SK-N-SH (cell line): Measurements from ENCODE around the gene MLST8. TPM values are rescaled to one million over a fixed set of nuclear protein-coding genes. Genes with fewer than 3 reads are reported as not detected.

Experiments used
- CTCF ChIA-PET: fragments of 300-600, 350-600 bp; formaldehyde crosslinking; extraction: SDS; loops from one replicate; lab custom pipeline; 2021; lab: Yijun Ruan, JAX
- POLR2A ChIA-PET: fragments of 350-600 bp; sonication (Branson Sonifier 250); formaldehyde crosslinking; extraction: SDS; loops from one replicate; lab custom pipeline; 2020; ENCODE audit warnings: antibody characterized with exemption, inconsistent platforms; lab: Yijun Ruan, JAX
- DNase-seq: peaks from one replicate; pipeline ENCODE4 v3.0.0; 2012
- H2AFZ ChIP-seq: fragments of 200-600 bp; sonication (generic); 2 replicates; pipeline ENCODE4 v1.8.1; 2016; ENCODE audit warnings: antibody characterized with exemption, mild to moderate bottlenecking, low read depth
- H3F3A ChIP-seq: fragments of 200-600 bp; sonication (generic); replicated peaks from 2 replicates; pipeline ENCODE3; 2016; ENCODE audit warnings: antibody characterized with exemption, mild to moderate bottlenecking; ENCODE audit not compliant: insufficient read depth
- H3K27ac ChIP-seq, 2 experiments: fragments of 200-500 bp in 1 of 2; fragments of 200-600 bp in 1 of 2; sonication (Bioruptor generic) in 1 of 2; sonication (generic), shearing (Covaris generic) in 1 of 2; 2 replicates each; pipeline versions ENCODE4 v1.5.1 to v1.6.1; 2014 to 2016; ENCODE audit warnings: low read depth in 2 of 2, inconsistent platforms in 1 of 2, low read length in 1 of 2, mild to moderate bottlenecking in 1 of 2, mixed read lengths in 1 of 2
- H3K27me3 ChIP-seq: fragments of 200-600 bp; sonication (generic), shearing (Covaris generic); 2 replicates; pipeline ENCODE4 v1.6.1; 2016; ENCODE audit warnings: mixed run types; ENCODE audit not compliant: insufficient read depth
- H3K36me3 ChIP-seq, 2 experiments: fragments of 200-500 bp in 1 of 2; fragments of 200-600 bp in 1 of 2; sonication (Bioruptor generic) in 1 of 2; sonication (generic) in 1 of 2; replicated peaks in 1 of 2; 2 replicates each; pipeline versions ENCODE3 to v1.5.1; 2014 to 2016; ENCODE audit warnings: low read length in 1 of 2, mild to moderate bottlenecking in 1 of 2; ENCODE audit not compliant: insufficient read depth in 2 of 2, control insufficient read depth in 1 of 2
- H3K4me1 ChIP-seq, 2 experiments: fragments of 200-500 bp in 1 of 2; fragments of 200-600 bp in 1 of 2; sonication (Bioruptor generic) in 1 of 2; sonication (generic), shearing (Covaris generic) in 1 of 2; 2 replicates each; pipeline versions ENCODE4 v1.5.1 to v1.6.1; 2014 to 2016; ENCODE audit warnings: low read depth in 1 of 2, low read length in 1 of 2, mixed run types in 1 of 2; ENCODE audit not compliant: insufficient read depth in 2 of 2, control insufficient read depth in 1 of 2
- H3K4me2 ChIP-seq: fragments of 200-600 bp; sonication (generic), shearing (Covaris generic); 2 replicates; pipeline ENCODE4 v1.6.1; 2017; ENCODE audit warnings: mixed run types
- H3K4me3 ChIP-seq, 2 experiments: fragments of 200-500 bp in 1 of 2; fragments of 200-600 bp in 1 of 2; sonication (Bioruptor generic) in 1 of 2; sonication (generic), shearing (Covaris generic) in 1 of 2; 2 replicates each; pipeline versions ENCODE4 v1.5.1 to v1.8.1; 2014 to 2016; ENCODE audit warnings: low read depth in 2 of 2, inconsistent platforms in 1 of 2, low read length in 1 of 2, mild to moderate bottlenecking in 1 of 2, mixed read lengths in 1 of 2, moderate library complexity in 1 of 2
- H3K79me2 ChIP-seq: fragments of 200-600 bp; sonication (generic); 2 replicates; pipeline ENCODE4 v1.8.1; 2017; ENCODE audit warnings: mild to moderate bottlenecking; ENCODE audit not compliant: insufficient read depth
- H3K9ac ChIP-seq: fragments of 200-600 bp; sonication (generic); 2 replicates; pipeline ENCODE4 v1.6.1; 2017; ENCODE audit warnings: mixed run types
- H3K9me2 ChIP-seq: fragments of 200-600 bp; sonication (generic); 2 replicates; pipeline ENCODE4 v1.6.1; 2017; ENCODE audit warnings: mixed run types
- H3K9me3 ChIP-seq: fragments of 200-600 bp; sonication (generic); 2 replicates; pipeline ENCODE4 v1.6.1; 2017; ENCODE audit warnings: mixed run types, mild to moderate bottlenecking, moderate library complexity
- H4K20me1 ChIP-seq: fragments of 200-600 bp; sonication (generic); 2 replicates; pipeline ENCODE4 v1.6.1; 2017; ENCODE audit warnings: mild to moderate bottlenecking, mixed run types; ENCODE audit not compliant: insufficient read depth
- CTCF ChIP-seq: fragments of 200-600 bp; sonication (generic); IDR thresholded peaks from 2 replicates; pipeline ENCODE4 v1.6.1; 2017; ENCODE audit warnings: antibody characterized with exemption, mild to moderate bottlenecking, moderate library complexity
- ELF1 ChIP-seq: IDR thresholded peaks from 2 replicates; pipeline ENCODE4 v1.4.0; 2012
- EP300 ChIP-seq, 2 experiments: IDR thresholded peaks; 2 replicates each; pipeline versions ENCODE4 v1.4.0 to v1.6.1; 2012; ENCODE audit warnings: borderline replicate concordance in 1 of 2, low read depth in 1 of 2, low read length in 1 of 2
- EZH2phosphoT487 ChIP-seq: fragments of 200-600 bp; sonication (generic); IDR thresholded peaks from 2 replicates; pipeline ENCODE4 v1.6.1; 2017; ENCODE audit warnings: low read depth, mixed run types, mild to moderate bottlenecking, antibody characterized with exemption, moderate library complexity, borderline replicate concordance
- FOSL2 ChIP-seq: IDR thresholded peaks from 2 replicates; pipeline ENCODE4 v1.4.0; 2012; ENCODE audit warnings: low read depth, mild to moderate bottlenecking, moderate library complexity, borderline replicate concordance
- FOXJ3 ChIP-seq: sonication (generic); formaldehyde crosslinking; IDR thresholded peaks from 2 replicates; pipeline ENCODE4 v1.5.1; 2020; ENCODE audit warnings: mild to moderate bottlenecking, missing genetic modification reagents
- GATA2 ChIP-seq: sonication (generic); formaldehyde crosslinking; IDR thresholded peaks from 2 replicates; pipeline ENCODE4 v1.5.0; 2020; ENCODE audit warnings: mild to moderate bottlenecking, missing genetic modification reagents
- JUND ChIP-seq: IDR thresholded peaks from 2 replicates; pipeline ENCODE4 v1.4.0; 2012
- MAX ChIP-seq: IDR thresholded peaks from 2 replicates; pipeline ENCODE4 v1.4.0; 2012; ENCODE audit warnings: low read depth
- MEF2A ChIP-seq: IDR thresholded peaks from 2 replicates; pipeline ENCODE4 v1.4.0; 2012; ENCODE audit warnings: low read depth, borderline replicate concordance
- NRF1 ChIP-seq: IDR thresholded peaks from 2 replicates; pipeline ENCODE4 v1.6.1; 2012; ENCODE audit warnings: low read depth, mild to moderate bottlenecking, low read length
- PBX3 ChIP-seq: IDR thresholded peaks from 2 replicates; pipeline ENCODE4; 2012
- RAD21 ChIP-seq: IDR thresholded peaks from 2 replicates; pipeline ENCODE4 v1.6.1; 2012; ENCODE audit warnings: mild to moderate bottlenecking, low read length
- REST ChIP-seq: IDR thresholded peaks from 2 replicates; pipeline ENCODE4 v1.6.1; 2012; ENCODE audit warnings: mild to moderate bottlenecking, low read depth, low read length, moderate library complexity
- RXRA ChIP-seq: IDR thresholded peaks from 2 replicates; pipeline ENCODE4 v1.4.0; 2012; ENCODE audit warnings: low read depth, mild to moderate bottlenecking, borderline replicate concordance
- SIN3A ChIP-seq: IDR thresholded peaks from 2 replicates; pipeline ENCODE4 v1.6.1; 2012; ENCODE audit warnings: low read depth, mild to moderate bottlenecking, low read length, moderate library complexity, borderline replicate concordance
- SMC3 ChIP-seq: IDR thresholded peaks from 2 replicates; pipeline ENCODE4 v1.6.1; 2012; ENCODE audit warnings: low read depth, low read length, improper control_type of control experiment
- YY1 ChIP-seq: IDR thresholded peaks from 2 replicates; pipeline ENCODE4 v1.4.0; 2012; ENCODE audit warnings: low read depth, mild to moderate bottlenecking
- ZBTB33 ChIP-seq: IDR thresholded peaks from 2 replicates; pipeline ENCODE4 v1.4.0; 2012; ENCODE audit warnings: low read depth, borderline replicate concordance
- WGBS: methylation state at CpG from one replicate; pipeline ENCODE4 v1.1.6; 2017; ENCODE audit warnings: low lambda C conversion rate; 5-methylcytosine and 5-hydroxymethylcytosine counted together
- polyA plus RNA-seq, 3 experiments: library from polyadenylated mRNA; depleted of rRNA; stranded (reverse); fragments of >200 nt; gene quantifications; 2 replicates each; pipeline ENCODE4 v1.2.3, GENCODE V29; 2012

The MLST8 gene
- polyA plus RNA-seq, 1 of the 3 experiments (the other 2 are of a cell fraction) = 85.4 TPM

- CTCF ChIA-PET = no interaction called here
These were observed 48.4 kb upstream of the MLST8 start for GRCh38 chr16:2156849-2157224.

More at GRCh38 chr16:2156849-2157224, 48.4 kb upstream of the MLST8 start:
- POLR2A ChIA-PET = no interaction called here
- H3K9me2 ChIP-seq = no peaks in the 10 kb centered on the region
- H3K27ac ChIP-seq = peak overlapping the region; percentile 11 to 61; a peak in 2 of 4 replicates
- H3K27me3 ChIP-seq = no peaks in the 10 kb centered on the region
- H3K9ac ChIP-seq = peak overlapping the region; percentile 82; the same call in 1 of the 2 replicates
- no peaks in the 10 kb centered on the region for H3K9me3 ChIP-seq
- H3K4me2 ChIP-seq = peak overlapping the region; percentile 95
- no peak for TF ChIP-seq CTCF
- no peak for TF ChIP-seq GATA2 (CRISPR knock-in tag)
- TF ChIP-seq EZH2phosphoT487 = no peak
- no peak for TF ChIP-seq REST
- no peak for TF ChIP-seq FOSL2
- TF ChIP-seq NRF1 = no peak
- TF ChIP-seq MEF2A = no peak
- TF ChIP-seq YY1 = no peak
- no peak for TF ChIP-seq PBX3
- TF ChIP-seq RAD21 = no peak
- TF ChIP-seq MAX = no peak
- no peak for TF ChIP-seq FOXJ3 (CRISPR knock-in tag)
- TF ChIP-seq EP300 (IDR thresholded peaks at IDR 0.05; ENCODE audit: borderline replicate concordance in 1 of 2, low read depth in 1 of 2, low read length in 1 of 2) = no peak
- no peak for TF ChIP-seq SIN3A
- no peak for TF ChIP-seq JUND
- no peak for TF ChIP-seq ZBTB33
- no peak for TF ChIP-seq ELF1
- TF ChIP-seq RXRA = no peak
- TF ChIP-seq SMC3 = no peak
- DNase-seq = no peak
- 77% methylated on average over 5 of the region's 5 CpGs for WGBS
- H2AFZ ChIP-seq = no peak overlapping the region
- H3K4me3 ChIP-seq = peak overlapping the region; percentile 100
- peaks cover 18 to 24% of the 10 kb centered on the region in 2 experiments for H3K36me3 ChIP-seq
- peaks cover 78% of the 10 kb centered on the region for H4K20me1 ChIP-seq
- peaks cover 90% of the 10 kb centered on the region for H3K79me2 ChIP-seq
- peaks cover 23 to 52% of the 10 kb centered on the region in 2 experiments; a peak in 3 of 4 replicates for H3K4me1 ChIP-seq
- H3F3A ChIP-seq = peaks cover 20% of the 10 kb centered on the region
